ENCODE measurements around the gene RIGI.

RIGI gene

DNA sequence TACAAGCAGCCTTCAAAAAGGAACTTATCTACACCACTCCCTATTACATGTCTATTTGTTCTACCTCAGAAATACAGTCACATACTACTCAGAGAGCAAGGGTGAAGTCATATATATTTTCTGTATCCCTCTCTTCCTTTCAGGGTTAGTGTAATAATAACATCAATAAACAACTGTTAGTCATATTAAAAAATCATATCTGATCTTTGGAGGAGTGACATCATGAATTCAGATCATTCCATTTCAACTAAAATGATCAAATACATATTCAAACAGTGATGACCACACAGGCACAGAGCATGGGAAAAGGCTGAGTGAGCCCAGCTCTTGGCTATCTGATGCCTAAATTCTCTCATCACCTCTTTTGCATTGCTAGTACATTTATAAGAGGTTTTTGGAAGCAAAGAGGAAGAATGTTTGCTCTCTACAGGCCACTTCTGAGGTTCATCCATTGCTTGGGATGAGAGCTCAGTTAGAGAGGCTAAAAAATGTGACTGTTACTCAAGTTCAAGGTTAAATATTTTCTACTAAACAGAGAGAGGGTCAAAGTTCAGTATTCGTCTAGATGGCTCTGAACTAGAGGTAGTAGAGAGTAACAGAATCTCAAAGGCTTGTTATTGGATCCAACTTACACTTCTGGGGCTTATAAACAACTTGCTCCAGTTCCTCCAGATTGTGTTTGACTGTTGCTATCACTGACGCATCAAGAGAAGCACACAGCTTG lies 39.0 kb downstream of the RIGI start:
- Histone ChIP-seq H3K27ac (ENCODE audit: low read length) (no peak overlapping the region), H4K20me1 (ENCODE audit: insufficient read depth, low read length) (no peaks in the 10 kb centered on the region), H3K79me2 (ENCODE audit: insufficient read depth, low read length) (no peaks in the 10 kb centered on the region)

DNA sequence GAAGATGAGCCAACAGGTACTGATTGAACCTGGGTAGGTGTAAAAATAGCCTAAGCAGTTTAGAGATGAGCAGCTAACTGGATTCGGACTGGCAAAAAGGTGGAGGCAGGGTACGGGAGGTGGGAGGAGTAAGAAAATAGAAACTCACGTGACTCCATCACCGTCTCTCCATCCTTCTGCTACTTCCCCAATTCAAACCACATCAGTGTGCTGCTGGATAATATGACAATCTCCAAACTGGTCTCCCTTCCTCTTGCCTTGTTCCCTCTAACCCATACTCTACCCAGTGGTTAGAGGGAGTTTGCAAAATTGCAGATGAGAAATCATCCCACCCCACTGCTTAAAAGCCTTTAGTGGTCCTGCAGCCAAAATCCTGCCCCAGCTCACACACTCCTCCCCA lies 42.7 kb downstream of the RIGI start:
- Histone ChIP-seq H4K20me1 (ENCODE audit: insufficient read depth, low read length) (no peaks in the 10 kb centered on the region), H2AFZ (ENCODE audit: low read depth, low read length) (no peak overlapping the region), H3K4me1 (ENCODE audit: insufficient read depth, low read length) (no peaks in the 10 kb centered on the region), H3K9ac (ENCODE audit: low read depth, low read length) (no peak overlapping the region), H3K79me2 (ENCODE audit: insufficient read depth, low read length) (no peaks in the 10 kb centered on the region), H3K27ac (ENCODE audit: low read length) (no peak overlapping the region), H3K27me3 (ENCODE audit: insufficient read depth, low read length, poor library complexity) (no peaks in the 10 kb centered on the region), H3K9me3 (ENCODE audit: insufficient read depth, low read length, severe bottlenecking) (no peaks in the 10 kb centered on the region), H3K36me3 (ENCODE audit: insufficient read depth, low read length) (peaks cover 46% of the 10 kb centered on the region), H3K4me3 (ENCODE audit: low read depth in 1 of 2, low read length in 2 of 2) (no peak overlapping the region), H3K4me2 (ENCODE audit: insufficient read depth, low read length) (no peak overlapping the region)
- ATAC-seq (ENCODE audit: insufficient read depth, low read depth) (no peak), DNase-seq (no peak)
- TF ChIP-seq, protein P1, sequence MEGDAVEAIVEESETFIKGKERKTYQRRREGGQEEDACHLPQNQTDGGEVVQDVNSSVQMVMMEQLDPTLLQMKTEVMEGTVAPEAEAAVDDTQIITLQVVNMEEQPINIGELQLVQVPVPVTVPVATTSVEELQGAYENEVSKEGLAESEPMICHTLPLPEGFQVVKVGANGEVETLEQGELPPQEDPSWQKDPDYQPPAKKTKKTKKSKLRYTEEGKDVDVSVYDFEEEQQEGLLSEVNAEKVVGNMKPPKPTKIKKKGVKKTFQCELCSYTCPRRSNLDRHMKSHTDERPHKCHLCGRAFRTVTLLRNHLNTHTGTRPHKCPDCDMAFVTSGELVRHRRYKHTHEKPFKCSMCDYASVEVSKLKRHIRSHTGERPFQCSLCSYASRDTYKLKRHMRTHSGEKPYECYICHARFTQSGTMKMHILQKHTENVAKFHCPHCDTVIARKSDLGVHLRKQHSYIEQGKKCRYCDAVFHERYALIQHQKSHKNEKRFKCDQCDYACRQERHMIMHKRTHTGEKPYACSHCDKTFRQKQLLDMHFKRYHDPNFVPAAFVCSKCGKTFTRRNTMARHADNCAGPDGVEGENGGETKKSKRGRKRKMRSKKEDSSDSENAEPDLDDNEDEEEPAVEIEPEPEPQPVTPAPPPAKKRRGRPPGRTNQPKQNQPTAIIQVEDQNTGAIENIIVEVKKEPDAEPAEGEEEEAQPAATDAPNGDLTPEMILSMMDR (IDR thresholded peaks at IDR 0.05; ENCODE audit: borderline replicate concordance, extremely low read depth, low read length, poor library complexity, severe bottlenecking), result no peak
- TF ChIP-seq EZH2 (IDR thresholded peaks at IDR 0.05; ENCODE audit: borderline replicate concordance, low read depth, low read length, severe bottlenecking), result no peak

More for the DNA sequence above, 39.0 kb downstream of the RIGI start:
- Histone ChIP-seq H3K9ac (ENCODE audit: low read depth, low read length) (no peak overlapping the region), H3K27me3 (ENCODE audit: insufficient read depth, low read length, poor library complexity) (no peaks in the 10 kb centered on the region), H3K4me1 (ENCODE audit: insufficient read depth, low read length) (no peaks in the 10 kb centered on the region), H3K4me3 (ENCODE audit: low read depth in 1 of 2, low read length in 2 of 2) (no peak overlapping the region), H2AFZ (ENCODE audit: low read depth, low read length) (no peak overlapping the region), H3K4me2 (ENCODE audit: insufficient read depth, low read length) (no peak overlapping the region), H3K36me3 (ENCODE audit: insufficient read depth, low read length) (peaks cover 43% of the 10 kb centered on the region), H3K9me3 (ENCODE audit: insufficient read depth, low read length, severe bottlenecking) (no peaks in the 10 kb centered on the region)
- ATAC-seq (ENCODE audit: insufficient read depth, low read depth) (no peak), DNase-seq (no peak)
- TF ChIP-seq, protein P1 (IDR thresholded peaks at IDR 0.05; ENCODE audit: borderline replicate concordance, extremely low read depth, low read length, poor library complexity, severe bottlenecking), result no peak
- no peak for TF ChIP-seq EZH2 (IDR thresholded peaks at IDR 0.05; ENCODE audit: borderline replicate concordance, low read depth, low read length, severe bottlenecking)

Measured in DND-41 (cell line).